ENCODE data around the gene SRCAP.

The SRCAP gene

GRCh38 chr16:30750201-30750600 lies 51.2 kb downstream of the SRCAP start:
- H3K4me3 ChIP-seq (ENCODE audit: low read depth, low read length), result no peak overlapping the region
- no peak for TF ChIP-seq CTCF (IDR thresholded peaks at IDR 0.05; ENCODE audit: borderline replicate concordance, insufficient read depth, low read depth, low read length)

- no peak overlapping the region for H3K4me3 ChIP-seq (ENCODE audit: low read depth, low read length)
- TF ChIP-seq CTCF (IDR thresholded peaks at IDR 0.05; ENCODE audit: borderline replicate concordance, insufficient read depth, low read depth, low read length), result no peak
Observed at GRCh38 chr16:30750876-30751465, 52.0 kb downstream of the SRCAP start.

- no peak overlapping the region for H3K4me3 ChIP-seq (ENCODE audit: low read depth, low read length)
- TF ChIP-seq CTCF (IDR thresholded peaks at IDR 0.05; ENCODE audit: borderline replicate concordance, insufficient read depth, low read depth, low read length), result no peak
Observed at GRCh38 chr16:30753596-30753995, 54.6 kb downstream of the SRCAP start.

- H3K4me3 ChIP-seq (ENCODE audit: low read depth, low read length), result no peak overlapping the region
- TF ChIP-seq CTCF (IDR thresholded peaks at IDR 0.05; ENCODE audit: borderline replicate concordance, insufficient read depth, low read depth, low read length), result no peak
Observed at GRCh38 chr16:30755955-30756780, 57.2 kb downstream of the SRCAP start.

GRCh38 chr16:30756781-30757100 lies 57.8 kb downstream of the SRCAP start:
- no peak for TF ChIP-seq CTCF (IDR thresholded peaks at IDR 0.05; ENCODE audit: borderline replicate concordance, insufficient read depth, low read depth, low read length)
- no peak overlapping the region for H3K4me3 ChIP-seq (ENCODE audit: low read depth, low read length)

GRCh38 chr16:30757316-30757715 lies 58.3 kb downstream of the SRCAP start:
- H3K4me3 ChIP-seq (ENCODE audit: low read depth, low read length), result no peak overlapping the region
- no peak for TF ChIP-seq CTCF (IDR thresholded peaks at IDR 0.05; ENCODE audit: borderline replicate concordance, insufficient read depth, low read depth, low read length)

GRCh38 chr16:30758988-30759491 lies 60.1 kb downstream of the SRCAP start:
- TF ChIP-seq CTCF (IDR thresholded peaks at IDR 0.05; ENCODE audit: borderline replicate concordance, insufficient read depth, low read depth, low read length), result no peak
- no peak overlapping the region for H3K4me3 ChIP-seq (ENCODE audit: low read depth, low read length)
